NB4 (cell line): ENCODE results near the gene ATG4D.

Experiments
- TF ChIP-seq, protein P1 (sequence below): IDR thresholded peaks from one replicate; pipeline ENCODE4 v1.5.1; 2012; ENCODE audit warnings: low read depth, low read length
- TF ChIP-seq, protein P2 (sequence below): IDR thresholded peaks from 2 replicates; pipeline ENCODE4 v1.6.1; 2011; ENCODE audit warnings: low read depth, low read length

DNA sequence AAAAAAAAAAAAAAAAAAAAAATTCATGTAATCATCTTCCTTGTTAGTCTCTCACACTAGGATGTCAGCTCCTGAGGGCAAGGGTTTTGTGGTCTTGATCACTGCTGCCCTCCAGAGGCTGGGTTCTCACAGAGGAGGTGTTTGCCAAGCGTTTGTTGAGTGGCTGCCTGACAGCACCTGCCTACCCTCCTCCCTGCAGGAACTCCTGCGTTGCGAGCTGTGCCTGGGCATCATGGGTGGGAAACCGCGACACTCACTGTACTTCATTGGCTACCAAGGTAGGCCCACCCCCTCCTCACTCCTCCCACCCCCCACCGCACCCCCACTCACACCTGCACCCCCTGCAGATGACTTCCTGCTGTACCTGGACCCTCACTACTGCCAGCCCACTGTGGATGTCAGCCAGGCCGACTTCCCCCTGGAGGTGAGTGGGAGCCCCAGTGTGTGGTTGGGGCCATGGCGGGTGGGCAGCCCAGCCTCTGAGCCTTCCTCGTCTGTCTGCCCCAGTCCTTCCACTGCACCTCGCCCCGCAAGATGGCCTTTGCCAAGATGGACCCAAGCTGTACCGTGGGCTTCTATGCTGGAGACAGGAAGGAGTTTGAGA, 8.1 kb downstream of the ATG4D start:
- TF ChIP-seq, protein P1, sequence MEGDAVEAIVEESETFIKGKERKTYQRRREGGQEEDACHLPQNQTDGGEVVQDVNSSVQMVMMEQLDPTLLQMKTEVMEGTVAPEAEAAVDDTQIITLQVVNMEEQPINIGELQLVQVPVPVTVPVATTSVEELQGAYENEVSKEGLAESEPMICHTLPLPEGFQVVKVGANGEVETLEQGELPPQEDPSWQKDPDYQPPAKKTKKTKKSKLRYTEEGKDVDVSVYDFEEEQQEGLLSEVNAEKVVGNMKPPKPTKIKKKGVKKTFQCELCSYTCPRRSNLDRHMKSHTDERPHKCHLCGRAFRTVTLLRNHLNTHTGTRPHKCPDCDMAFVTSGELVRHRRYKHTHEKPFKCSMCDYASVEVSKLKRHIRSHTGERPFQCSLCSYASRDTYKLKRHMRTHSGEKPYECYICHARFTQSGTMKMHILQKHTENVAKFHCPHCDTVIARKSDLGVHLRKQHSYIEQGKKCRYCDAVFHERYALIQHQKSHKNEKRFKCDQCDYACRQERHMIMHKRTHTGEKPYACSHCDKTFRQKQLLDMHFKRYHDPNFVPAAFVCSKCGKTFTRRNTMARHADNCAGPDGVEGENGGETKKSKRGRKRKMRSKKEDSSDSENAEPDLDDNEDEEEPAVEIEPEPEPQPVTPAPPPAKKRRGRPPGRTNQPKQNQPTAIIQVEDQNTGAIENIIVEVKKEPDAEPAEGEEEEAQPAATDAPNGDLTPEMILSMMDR = peak; percentile 83
- TF ChIP-seq, protein P2, sequence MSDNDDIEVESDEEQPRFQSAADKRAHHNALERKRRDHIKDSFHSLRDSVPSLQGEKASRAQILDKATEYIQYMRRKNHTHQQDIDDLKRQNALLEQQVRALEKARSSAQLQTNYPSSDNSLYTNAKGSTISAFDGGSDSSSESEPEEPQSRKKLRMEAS = 0 out of 2 replicates have a peak, but pooled peaks have one; percentile 20
